Transverse colon (tissue), 4 donors: ENCODE results near the gene STAP2. TPM values are rescaled to one million over a fixed set of nuclear protein-coding genes. Genes with fewer than 3 reads are reported as not detected.

Source experiments
- DNase-seq: peaks from one replicate; pipeline ENCODE4 v3.0.0-alpha.2; 2019
- H3K27ac ChIP-seq, 4 donors: fragments of 200-600 bp; sonication (generic); 2 replicates each; pipeline ENCODE4 v1.5.1; 2016 to 2018; ENCODE audit warnings: inconsistent platforms in 4 of 4
- H3K27me3 ChIP-seq: fragments of 200-600 bp; sonication (generic); 2 replicates; pipeline ENCODE4 v1.5.1; 2017; ENCODE audit warnings: inconsistent platforms
- H3K36me3 ChIP-seq, 4 donors: fragments of 200-600 bp; sonication (generic); 2 replicates each; pipeline ENCODE4 v1.5.1; 2017 to 2019; ENCODE audit warnings: inconsistent platforms in 4 of 4
- H3K4me1 ChIP-seq, 4 donors: fragments of 200-600 bp; sonication (generic); 2 replicates each; pipeline ENCODE4 v1.5.1; 2017 to 2020; ENCODE audit warnings: inconsistent platforms in 4 of 4
- H3K4me3 ChIP-seq, 4 donors: fragments of 200-600 bp; sonication (generic); 1 replicate in 1 of 4; 2 replicates in 3 of 4; pipeline versions ENCODE4 v1.5.1 to v1.6.1; 2017 to 2019; ENCODE audit warnings: inconsistent platforms in 4 of 4
- H3K9me3 ChIP-seq, 2 donors: fragments of 200-600 bp; sonication (generic); 2 replicates each; pipeline ENCODE4 v1.5.1; 2017 to 2019; ENCODE audit warnings: inconsistent platforms in 2 of 2
- EP300 ChIP-seq: sonication (generic); formaldehyde crosslinking; IDR thresholded peaks from one replicate; pipeline ENCODE4 v1.6.1; 2017; ENCODE audit warnings: antibody characterized with exemption, low read depth
- POLR2A ChIP-seq: fragments of 450-650 bp; IDR thresholded peaks from one replicate; pipeline ENCODE4 v1.6.1; 2016; ENCODE audit warnings: antibody characterized with exemption, mild to moderate bottlenecking, moderate library complexity
- POLR2AphosphoS5 ChIP-seq, 3 donors: sonication (generic); formaldehyde crosslinking; IDR thresholded peaks; one replicate each; pipeline ENCODE4 v1.6.1; 2016; ENCODE audit warnings: antibody characterized with exemption in 3 of 3
- WGBS, 2 donors: methylation state at CpG; one replicate each; pipeline ENCODE4 v1.1.5; 2018; ENCODE audit warnings: low coverage in 1 of 2; 5-methylcytosine and 5-hydroxymethylcytosine counted together
- in situ Hi-C, 4 donors: fragments of 200-750 bp; cut with MboI; loops; one replicate each; pipeline versions ENCODE4 v1.15.0 to v1.15.1; 2017; ENCODE audit warnings: low sequenced_read_pairs in 3 of 4, low pct_ligation_motif_present in 1 of 4, low pct_unique_long_range_greater_than_20kb in 1 of 4
- intact Hi-C: fragments of 100-400 bp; cut with DNase I; formaldehyde crosslinking; loops from one replicate; pipeline ENCODE4 v1.15.1; 2023; ENCODE audit warnings: low total_unique reads
- total RNA-seq, 4 donors: library from RNA; depleted of rRNA; stranded (reverse); fragments of >200 nt; gene quantifications; one replicate each; pipeline ENCODE4 v1.1.0, GENCODE V29; 2016
- TF ChIP-seq, protein P1 (sequence below), 5 experiments: fragments of 200-600 bp in 3 of 5; fragments of 450-650 bp in 2 of 5; sonication (generic) in 3 of 5; IDR thresholded peaks; 1 replicate in 2 of 5; 2 replicates in 3 of 5; pipeline ENCODE4 v1.5.1; 2016 to 2017; ENCODE audit warnings: antibody characterized with exemption in 5 of 5, inconsistent platforms in 3 of 5, mild to moderate bottlenecking in 2 of 5, moderate library complexity in 1 of 5

Gene STAP2
- total RNA-seq, 4 donors from 2014 or later = 146 to 680 (median 245) TPM

DNA sequence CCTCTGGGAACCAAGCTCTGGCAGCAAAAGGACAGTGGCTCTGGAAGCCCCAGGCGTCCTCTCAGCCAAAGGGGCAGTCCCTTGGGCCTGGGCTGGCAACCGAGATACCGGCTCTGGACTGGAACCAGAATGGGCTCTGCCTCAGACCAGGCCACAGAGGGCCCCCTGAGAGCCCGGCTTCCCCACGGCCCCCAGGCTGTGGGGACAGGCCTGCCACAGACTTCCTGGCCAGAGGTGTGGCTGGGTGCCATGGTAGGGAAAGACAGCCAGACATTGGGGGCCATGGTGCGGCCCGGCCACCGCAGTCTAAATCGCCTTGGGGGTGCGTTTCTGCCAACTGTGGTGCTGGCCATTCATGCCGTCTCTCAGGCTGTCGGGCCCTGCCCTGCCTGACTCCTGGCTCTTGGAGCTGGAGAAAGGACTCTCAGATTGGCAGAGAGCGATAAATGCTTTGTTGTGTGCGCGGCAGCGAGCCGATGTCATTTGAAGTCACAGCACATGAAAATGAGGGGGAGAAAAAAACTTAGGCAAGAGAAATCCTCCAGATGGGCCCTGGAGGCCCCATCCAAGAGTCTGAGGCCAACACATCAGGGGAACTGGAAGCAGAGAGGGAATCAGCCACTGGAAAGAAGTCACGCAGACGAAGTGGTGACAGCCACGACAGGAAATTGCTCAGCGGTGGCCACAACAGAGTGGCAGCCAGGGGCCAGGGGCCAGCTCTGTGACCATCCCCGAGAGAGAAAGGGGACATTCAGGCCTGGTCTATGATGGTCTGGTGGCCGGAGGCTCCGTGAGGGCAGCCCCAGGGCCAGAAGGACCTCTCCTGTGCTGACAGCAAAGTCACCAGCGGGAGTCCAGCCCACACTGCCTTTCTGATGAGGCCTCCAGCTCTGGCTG lies 35.2 kb upstream of the STAP2 start:
- no peaks in the 10 kb centered on the region for H3K27me3 ChIP-seq
- H3K36me3 ChIP-seq = no peaks in the 10 kb centered on the region
- no peak for DNase-seq
- in situ Hi-C loops = loop anchor here in 1 of 4 donors (25.0 kb wide), 1 partner anchor 112 kb away; no protein-coding TSS in a partner anchor
- 79 to 80% methylated on average over 3 to 21 of the region's 25 CpGs for WGBS, 2 donors
- H3K4me3 ChIP-seq = no peak overlapping the region
- peaks cover 53 to 76% (median 66%) of the 10 kb centered on the region in 4 donors for H3K4me1 ChIP-seq
- H3K27ac ChIP-seq = peak overlapping the region; percentile 75 to 85 (median 81)
- TF ChIP-seq POLR2AphosphoS5 (IDR thresholded peaks at IDR 0.05) = no peak
- TF ChIP-seq, protein P1, sequence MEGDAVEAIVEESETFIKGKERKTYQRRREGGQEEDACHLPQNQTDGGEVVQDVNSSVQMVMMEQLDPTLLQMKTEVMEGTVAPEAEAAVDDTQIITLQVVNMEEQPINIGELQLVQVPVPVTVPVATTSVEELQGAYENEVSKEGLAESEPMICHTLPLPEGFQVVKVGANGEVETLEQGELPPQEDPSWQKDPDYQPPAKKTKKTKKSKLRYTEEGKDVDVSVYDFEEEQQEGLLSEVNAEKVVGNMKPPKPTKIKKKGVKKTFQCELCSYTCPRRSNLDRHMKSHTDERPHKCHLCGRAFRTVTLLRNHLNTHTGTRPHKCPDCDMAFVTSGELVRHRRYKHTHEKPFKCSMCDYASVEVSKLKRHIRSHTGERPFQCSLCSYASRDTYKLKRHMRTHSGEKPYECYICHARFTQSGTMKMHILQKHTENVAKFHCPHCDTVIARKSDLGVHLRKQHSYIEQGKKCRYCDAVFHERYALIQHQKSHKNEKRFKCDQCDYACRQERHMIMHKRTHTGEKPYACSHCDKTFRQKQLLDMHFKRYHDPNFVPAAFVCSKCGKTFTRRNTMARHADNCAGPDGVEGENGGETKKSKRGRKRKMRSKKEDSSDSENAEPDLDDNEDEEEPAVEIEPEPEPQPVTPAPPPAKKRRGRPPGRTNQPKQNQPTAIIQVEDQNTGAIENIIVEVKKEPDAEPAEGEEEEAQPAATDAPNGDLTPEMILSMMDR (IDR thresholded peaks at IDR 0.05) = no peak
- TF ChIP-seq POLR2A = no peak
- TF ChIP-seq EP300 = no peak
- intact Hi-C loops = no loop called here
- H3K9me3 ChIP-seq = no peaks in the 10 kb centered on the region

GRCh38 chr19:4373013-4373367 lies 34.4 kb upstream of the STAP2 start:
- peaks cover 62 to 81% (median 74%) of the 10 kb centered on the region in 4 donors for H3K4me1 ChIP-seq
- WGBS, 2 donors = 90% methylated on average over 8 of the region's 8 CpGs; no CpG with 5 or more reads in 1 of the 2 donors
- no peaks in the 10 kb centered on the region for H3K27me3 ChIP-seq
- H3K36me3 ChIP-seq = no peaks in the 10 kb centered on the region
- intact Hi-C loops = no loop called here
- H3K9me3 ChIP-seq = no peaks in the 10 kb centered on the region
- in situ Hi-C loops = loop anchor here in 1 of 4 donors (25.0 kb wide), 1 partner anchor 111 kb away; no protein-coding TSS in a partner anchor
- peak overlapping the region; percentile 75 to 85 (median 81) for H3K27ac ChIP-seq
- TF ChIP-seq POLR2A = no peak
- TF ChIP-seq, protein P1 (IDR thresholded peaks at IDR 0.05) = no peak
- TF ChIP-seq POLR2AphosphoS5 (IDR thresholded peaks at IDR 0.05) = no peak
- no peak for TF ChIP-seq EP300
- DNase-seq = no peak
- H3K4me3 ChIP-seq = no peak overlapping the region

DNA sequence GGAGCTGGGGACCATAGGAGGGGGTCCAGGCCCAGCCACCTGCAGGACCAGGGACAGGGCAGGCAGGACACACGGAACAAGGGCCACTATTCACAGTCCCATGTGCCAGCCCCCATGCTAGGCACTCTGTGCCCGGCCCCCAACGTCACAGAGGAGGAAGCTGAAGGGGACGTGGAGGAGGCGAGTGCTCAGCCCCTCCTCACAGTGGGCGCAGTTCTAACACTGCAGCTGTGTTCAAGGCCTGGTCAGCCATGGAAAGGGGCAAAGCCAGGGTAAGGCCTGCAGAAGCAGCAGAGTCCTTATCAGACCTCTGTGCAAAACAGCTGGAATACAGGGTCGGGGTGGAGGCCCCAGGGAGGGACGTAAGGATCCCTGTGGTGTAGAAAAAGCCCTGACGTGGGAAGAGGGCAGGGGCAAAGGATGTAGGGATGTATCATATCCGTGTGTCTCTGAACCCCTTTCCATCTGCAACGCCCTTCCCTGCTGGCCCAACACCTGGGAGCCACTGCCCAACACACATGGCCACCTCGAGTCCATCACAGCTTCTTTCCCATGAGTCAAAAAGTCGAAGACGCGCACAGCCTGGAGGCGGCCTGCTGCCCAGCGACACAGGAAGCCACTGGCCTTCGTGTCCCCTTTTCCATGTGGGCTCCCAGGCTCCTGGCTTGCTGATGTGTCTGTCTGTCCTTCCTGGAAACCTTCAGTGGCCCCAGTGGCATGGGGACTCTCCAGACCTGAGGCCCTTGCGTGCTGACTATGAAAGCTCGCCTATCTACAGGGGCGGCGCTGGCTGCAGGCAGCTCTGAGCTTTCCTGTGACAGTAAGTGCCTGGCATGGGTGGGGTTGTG lies 33.8 kb upstream of the STAP2 start:
- H3K36me3 ChIP-seq = no peaks in the 10 kb centered on the region
- no peak for DNase-seq
- peaks cover 64 to 81% (median 75%) of the 10 kb centered on the region in 4 donors for H3K4me1 ChIP-seq
- 88 to 94% methylated on average over 3 to 21 of the region's 22 CpGs for WGBS, 2 donors
- H3K4me3 ChIP-seq = no peak overlapping the region
- intact Hi-C loops = no loop called here
- in situ Hi-C loops = loop anchor here in 1 of 4 donors (25.0 kb wide), 1 partner anchor 110 kb away; no protein-coding TSS in a partner anchor
- TF ChIP-seq, protein P1 (IDR thresholded peaks at IDR 0.05) = no peak
- no peak for TF ChIP-seq EP300
- TF ChIP-seq POLR2A = no peak
- no peak for TF ChIP-seq POLR2AphosphoS5 (IDR thresholded peaks at IDR 0.05)
- peak overlapping the region in 3 of 4 donors; percentile 75 to 85 (median 81) for H3K27ac ChIP-seq
- H3K27me3 ChIP-seq = no peaks in the 10 kb centered on the region
- H3K9me3 ChIP-seq = no peaks in the 10 kb centered on the region
